HepG2 (cell line): ENCODE results near the gene RAC3. TPM values are rescaled to one million over a fixed set of nuclear protein-coding genes. Genes with fewer than 3 reads are reported as not detected.

ENCODE experiments used
- AHDC1 ChIP-seq: sonication (generic); formaldehyde crosslinking; IDR thresholded peaks from 2 replicates; pipeline ENCODE4 v1.5.1; 2020; ENCODE audit warnings: mild to moderate bottlenecking, missing genetic modification reagents, borderline replicate concordance
- CBFB ChIP-seq: sonication (generic); formaldehyde crosslinking; IDR thresholded peaks from 2 replicates; pipeline ENCODE4 v1.4.0; 2020; ENCODE audit warnings: missing genetic modification reagents
- FOXK1 ChIP-seq: sonication (generic); formaldehyde crosslinking; IDR thresholded peaks from 2 replicates; pipeline ENCODE4 v1.4.0; 2020; ENCODE audit warnings: low read depth, missing genetic modification reagents, borderline replicate concordance
- GZF1 ChIP-seq: sonication (generic); formaldehyde crosslinking; IDR thresholded peaks from 2 replicates; pipeline ENCODE4 v1.5.1; 2020; ENCODE audit warnings: mild to moderate bottlenecking, missing genetic modification reagents
- MEIS2 ChIP-seq: sonication (generic); formaldehyde crosslinking; IDR thresholded peaks from 2 replicates; pipeline ENCODE4 v1.9.0; 2021; ENCODE audit warnings: mild to moderate bottlenecking, missing genetic modification reagents
- TRIM22 ChIP-seq: fragments of 450-650 bp; IDR thresholded peaks from 2 replicates; pipeline ENCODE4 v1.6.1; 2017
- UBTF ChIP-seq: sonication (generic); formaldehyde crosslinking; IDR thresholded peaks from 2 replicates; pipeline ENCODE4 v1.4.0; 2020; ENCODE audit warnings: mild to moderate bottlenecking, missing genetic modification reagents
- ZNF160 ChIP-seq: sonication (generic); formaldehyde crosslinking; IDR thresholded peaks from 2 replicates; pipeline ENCODE4 v1.8.0; 2022; ENCODE audit warnings: mild to moderate bottlenecking, inconsistent platforms, missing genetic modification reagents
- polyA plus RNA-seq, 8 experiments: library from polyadenylated mRNA; depleted of rRNA in 3 of 8; stranded (reverse) in 7 of 8; unstranded in 1 of 8; fragments of >200 nt; fragmentation: Illumina TruSeq in 4 of 8; extraction: Trizol in 4 of 8; gene quantifications; 2 replicates each; pipeline versions ENCODE4 v1.2.1 to v1.2.3, GENCODE V29; 2011 to 2016; ENCODE audit warnings: low read depth in 4 of 8, missing spikeins in 1 of 8, mixed read lengths in 1 of 8; ENCODE audit not compliant: insufficient read depth in 1 of 8
- total RNA-seq, 5 experiments: library from RNA; depleted of rRNA; stranded (reverse); fragments of >200 nt; fragmentation: Illumina TruSeq; extraction: Trizol; gene quantifications; 2 replicates each; pipeline ENCODE4 v1.2.3, GENCODE V29; 2016; ENCODE audit warnings: low read depth in 1 of 5
- TF ChIP-seq, protein P1 (sequence below): sonication (generic); formaldehyde crosslinking; IDR thresholded peaks from 2 replicates; pipeline ENCODE4 v1.4.0; 2020; ENCODE audit warnings: missing genetic modification reagents
- TF ChIP-seq, protein P2 (sequence below): sonication (generic); formaldehyde crosslinking; IDR thresholded peaks from 2 replicates; pipeline ENCODE4 v1.4.0; 2020; ENCODE audit warnings: missing genetic modification reagents, borderline replicate concordance

RAC3 gene
- total and polyA plus RNA-seq, 2 of the 13 experiments (the other 11 are each of a cell fraction or from before 2014, with no cell fraction given): 10.5 to 21.3 TPM

DNA sequence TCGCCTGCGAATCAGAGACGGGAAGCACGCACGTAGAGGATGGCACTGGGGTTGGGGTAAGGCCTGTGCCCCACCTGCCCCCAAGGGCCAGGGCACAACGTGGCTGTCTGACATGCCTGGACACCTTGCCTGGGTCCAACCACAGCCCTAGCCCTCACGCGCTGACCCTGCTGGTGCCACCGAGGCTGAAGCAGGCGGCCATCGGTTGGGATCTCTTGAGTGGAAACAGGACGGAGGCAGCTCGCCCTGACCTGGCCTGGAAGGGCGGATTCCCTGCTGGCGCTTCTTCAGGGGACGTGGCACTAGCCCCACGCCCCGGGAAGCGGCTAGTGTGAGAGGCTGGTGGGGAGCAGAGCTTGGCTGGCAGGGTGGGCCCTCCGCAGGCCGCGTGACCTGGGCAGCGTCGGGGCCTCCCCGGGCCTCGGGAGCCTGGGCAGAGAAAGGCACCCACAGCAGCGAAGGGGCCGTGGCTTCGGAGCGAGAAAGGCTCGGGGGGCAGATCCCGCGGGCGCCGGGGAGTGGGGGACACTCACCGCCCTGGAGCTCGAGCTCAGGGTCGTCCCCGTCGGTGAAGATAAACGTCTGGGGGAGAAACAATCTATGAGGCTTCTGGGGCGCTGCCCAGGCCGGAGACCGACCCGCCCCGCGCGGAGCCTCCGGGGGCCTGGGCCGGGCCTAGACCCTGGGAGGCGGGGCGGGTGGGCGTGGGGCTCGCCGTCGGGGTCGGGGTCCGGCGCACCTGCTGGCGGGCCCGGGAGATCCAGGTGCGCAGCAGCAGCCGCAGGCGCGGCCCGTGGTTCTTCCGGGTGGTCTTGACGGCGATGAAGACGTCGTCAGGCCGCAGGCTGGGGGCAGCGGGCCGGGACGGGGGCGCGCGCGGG lies 19.5 kb downstream of the RAC3 start (continued):
- TF ChIP-seq, protein P1, sequence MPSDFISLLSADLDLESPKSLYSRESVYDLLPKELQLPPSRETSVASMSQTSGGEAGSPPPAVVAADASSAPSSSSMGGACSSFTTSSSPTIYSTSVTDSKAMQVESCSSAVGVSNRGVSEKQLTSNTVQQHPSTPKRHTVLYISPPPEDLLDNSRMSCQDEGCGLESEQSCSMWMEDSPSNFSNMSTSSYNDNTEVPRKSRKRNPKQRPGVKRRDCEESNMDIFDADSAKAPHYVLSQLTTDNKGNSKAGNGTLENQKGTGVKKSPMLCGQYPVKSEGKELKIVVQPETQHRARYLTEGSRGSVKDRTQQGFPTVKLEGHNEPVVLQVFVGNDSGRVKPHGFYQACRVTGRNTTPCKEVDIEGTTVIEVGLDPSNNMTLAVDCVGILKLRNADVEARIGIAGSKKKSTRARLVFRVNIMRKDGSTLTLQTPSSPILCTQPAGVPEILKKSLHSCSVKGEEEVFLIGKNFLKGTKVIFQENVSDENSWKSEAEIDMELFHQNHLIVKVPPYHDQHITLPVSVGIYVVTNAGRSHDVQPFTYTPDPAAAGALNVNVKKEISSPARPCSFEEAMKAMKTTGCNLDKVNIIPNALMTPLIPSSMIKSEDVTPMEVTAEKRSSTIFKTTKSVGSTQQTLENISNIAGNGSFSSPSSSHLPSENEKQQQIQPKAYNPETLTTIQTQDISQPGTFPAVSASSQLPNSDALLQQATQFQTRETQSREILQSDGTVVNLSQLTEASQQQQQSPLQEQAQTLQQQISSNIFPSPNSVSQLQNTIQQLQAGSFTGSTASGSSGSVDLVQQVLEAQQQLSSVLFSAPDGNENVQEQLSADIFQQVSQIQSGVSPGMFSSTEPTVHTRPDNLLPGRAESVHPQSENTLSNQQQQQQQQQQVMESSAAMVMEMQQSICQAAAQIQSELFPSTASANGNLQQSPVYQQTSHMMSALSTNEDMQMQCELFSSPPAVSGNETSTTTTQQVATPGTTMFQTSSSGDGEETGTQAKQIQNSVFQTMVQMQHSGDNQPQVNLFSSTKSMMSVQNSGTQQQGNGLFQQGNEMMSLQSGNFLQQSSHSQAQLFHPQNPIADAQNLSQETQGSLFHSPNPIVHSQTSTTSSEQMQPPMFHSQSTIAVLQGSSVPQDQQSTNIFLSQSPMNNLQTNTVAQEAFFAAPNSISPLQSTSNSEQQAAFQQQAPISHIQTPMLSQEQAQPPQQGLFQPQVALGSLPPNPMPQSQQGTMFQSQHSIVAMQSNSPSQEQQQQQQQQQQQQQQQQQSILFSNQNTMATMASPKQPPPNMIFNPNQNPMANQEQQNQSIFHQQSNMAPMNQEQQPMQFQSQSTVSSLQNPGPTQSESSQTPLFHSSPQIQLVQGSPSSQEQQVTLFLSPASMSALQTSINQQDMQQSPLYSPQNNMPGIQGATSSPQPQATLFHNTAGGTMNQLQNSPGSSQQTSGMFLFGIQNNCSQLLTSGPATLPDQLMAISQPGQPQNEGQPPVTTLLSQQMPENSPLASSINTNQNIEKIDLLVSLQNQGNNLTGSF (CRISPR knock-in tag): 0 out of 2 replicates have a peak, but pooled peaks have one; percentile 22
- TF ChIP-seq AHDC1 (CRISPR knock-in tag): no peak
- TF ChIP-seq ZNF160: 0 out of 2 replicates have a peak, but pooled peaks have one; percentile 27
- TF ChIP-seq GZF1 (CRISPR knock-in tag): peak; percentile 16; the same call in 1 of the 2 replicates
- peak; percentile 68 for TF ChIP-seq UBTF (CRISPR knock-in tag)
- 0 out of 2 replicates have a peak, but pooled peaks have one; percentile 37 for TF ChIP-seq FOXK1 (CRISPR knock-in tag)
- TF ChIP-seq MEIS2 (CRISPR knock-in tag): 0 out of 2 replicates have a peak, but pooled peaks have one; percentile 1
- TF ChIP-seq TRIM22: no peak
- TF ChIP-seq, protein P2, sequence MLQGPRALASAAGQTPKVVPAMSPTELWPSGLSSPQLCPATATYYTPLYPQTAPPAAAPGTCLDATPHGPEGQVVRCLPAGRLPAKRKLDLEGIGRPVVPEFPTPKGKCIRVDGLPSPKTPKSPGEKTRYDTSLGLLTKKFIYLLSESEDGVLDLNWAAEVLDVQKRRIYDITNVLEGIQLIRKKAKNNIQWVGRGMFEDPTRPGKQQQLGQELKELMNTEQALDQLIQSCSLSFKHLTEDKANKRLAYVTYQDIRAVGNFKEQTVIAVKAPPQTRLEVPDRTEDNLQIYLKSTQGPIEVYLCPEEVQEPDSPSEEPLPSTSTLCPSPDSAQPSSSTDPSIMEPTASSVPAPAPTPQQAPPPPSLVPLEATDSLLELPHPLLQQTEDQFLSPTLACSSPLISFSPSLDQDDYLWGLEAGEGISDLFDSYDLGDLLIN: 0 out of 2 replicates have a peak, but pooled peaks have one; percentile 34
- peak; percentile 15; the same call in 1 of the 2 replicates for TF ChIP-seq CBFB (CRISPR knock-in tag)
